HepG2 (cell line): ENCODE results near the gene TMED5. TPM values are rescaled to one million over a fixed set of nuclear protein-coding genes. Genes with fewer than 3 reads are reported as not detected.

Experiments
- ATAC-seq: fragments of 200-7000 bp; cut with Tn5 transposase; 3 replicates; pipeline ENCODE4 v1.9.1; 2020; ENCODE audit warnings: mild to moderate bottlenecking, moderate library complexity
- BruUV-seq: library from RNA; stranded (reverse); fragments of 400-500 nt; replicated peaks from 2 replicates; lab custom pipeline; 2021; lab: Mats Ljungman, UMichigan
- CTCF ChIA-PET: fragments of 300-600 bp; formaldehyde crosslinking; extraction: SDS; loops from one replicate; lab custom pipeline; 2021; ENCODE audit warnings: low total read pairs, inconsistent platforms, low intra/inter-chr PET ratio; lab: Yijun Ruan, JAX
- POLR2A ChIA-PET: fragments of 350-600 bp; sonication (Branson Sonifier 250); formaldehyde crosslinking; loops from one replicate; lab custom pipeline; 2020; ENCODE audit warnings: antibody characterized with exemption, inconsistent platforms; lab: Yijun Ruan, JAX
- DNase-seq: peaks from one replicate; pipeline ENCODE4 v3.0.0-alpha.2; 2015; ENCODE audit warnings: low spot score
- FAIRE-seq: peaks from 3 replicates; lab custom pipeline; 2011; peaks lifted over from hg19 to GRCh38; lab: Jason Lieb, UNC
- H2AFZ ChIP-seq: one replicate; pipeline ENCODE4 v1.6.1; 2011; ENCODE audit warnings: low read length, inconsistent platforms
- H3K27ac ChIP-seq: fragments of 300-600 bp; 3 replicates; pipeline ENCODE4 v1.8.0; 2011; ENCODE audit warnings: mixed run types, mild to moderate bottlenecking, mixed read lengths, low read length, inconsistent platforms; ENCODE audit not compliant: insufficient read depth; ENCODE audit errors: extremely low read length
- H3K27me3 ChIP-seq, 2 experiments: fragments of 200-600 bp in 1 of 2; 2 replicates in 1 of 2; 3 replicates in 1 of 2; pipeline versions ENCODE4 v1.6.0 to v1.8.0; 2011; ENCODE audit warnings: low read length in 2 of 2, mild to moderate bottlenecking in 2 of 2, moderate library complexity in 2 of 2, inconsistent platforms in 1 of 2; ENCODE audit not compliant: insufficient read depth in 2 of 2, control insufficient read depth in 1 of 2
- H3K36me3 ChIP-seq, 2 experiments: fragments of 200-600 bp in 1 of 2; replicated peaks in 1 of 2; 2 replicates in 1 of 2; 3 replicates in 1 of 2; pipeline versions ENCODE4 v1.5.1 to v1.8.0; 2011; ENCODE audit warnings: low read length in 2 of 2, inconsistent platforms in 1 of 2; ENCODE audit not compliant: insufficient read depth in 2 of 2, control insufficient read depth in 1 of 2
- H3K4me1 ChIP-seq: 2 replicates; pipeline ENCODE4 v1.5.1; 2012; ENCODE audit warnings: low read length, inconsistent platforms; ENCODE audit not compliant: insufficient read depth
- H3K4me2 ChIP-seq: 2 replicates; pipeline ENCODE4 v1.6.0; 2011; ENCODE audit warnings: low read depth, low read length, inconsistent platforms
- H3K4me3 ChIP-seq, 3 experiments: fragments of 200-600 bp in 1 of 3; sonication (generic), shearing (Covaris generic) in 1 of 3; replicated peaks in 1 of 3; 2 replicates each; pipeline ENCODE4 v1.5.1; 2011 to 2016; ENCODE audit warnings: low read length in 3 of 3, inconsistent platforms in 2 of 3, low read depth in 2 of 3, mild to moderate bottlenecking in 2 of 3, control low read depth in 1 of 3, mixed read lengths in 1 of 3; ENCODE audit not compliant: insufficient read depth in 1 of 3
- H3K79me2 ChIP-seq: one replicate; pipeline ENCODE4 v1.6.1; 2011; ENCODE audit warnings: low read length, inconsistent platforms; ENCODE audit not compliant: insufficient read depth
- H3K9ac ChIP-seq: 2 replicates; pipeline ENCODE4 v1.6.0; 2011; ENCODE audit warnings: mild to moderate bottlenecking, low read depth, low read length, inconsistent platforms; ENCODE audit not compliant: insufficient read depth
- H3K9me3 ChIP-seq: 2 replicates; pipeline ENCODE4 v1.5.1; 2012; ENCODE audit warnings: mild to moderate bottlenecking, low read length
- H4K20me1 ChIP-seq: 2 replicates; pipeline ENCODE4 v1.6.0; 2011; ENCODE audit warnings: inconsistent platforms, mild to moderate bottlenecking, low read length, moderate library complexity; ENCODE audit not compliant: insufficient read depth
- ARNT ChIP-seq: fragments of 450-650 bp; IDR thresholded peaks from 2 replicates; pipeline ENCODE4 v1.6.1; 2017
- ARNT2 ChIP-seq: sonication (generic); formaldehyde crosslinking; IDR thresholded peaks from 2 replicates; pipeline ENCODE4 v1.8.0; 2022; ENCODE audit warnings: mild to moderate bottlenecking, low read depth, missing genetic modification reagents, moderate library complexity
- FOXA1 ChIP-seq, 2 experiments: fragments of 450-650 bp in 1 of 2; sonication (generic) in 1 of 2; formaldehyde crosslinking in 1 of 2; IDR thresholded peaks; 2 replicates each; pipeline versions ENCODE4 v1.4.0 to v1.6.1; 2016 to 2020; ENCODE audit warnings: missing genetic modification reagents in 1 of 2
- GATAD1 ChIP-seq: IDR thresholded peaks from 2 replicates; pipeline ENCODE4 v1.6.1; 2016; ENCODE audit warnings: missing genetic modification reagents, missing compliant biosample characterization
- HDAC1 ChIP-seq: sonication (generic); formaldehyde crosslinking; IDR thresholded peaks from 2 replicates; pipeline ENCODE4 v1.5.1; 2020; ENCODE audit warnings: mild to moderate bottlenecking, missing genetic modification reagents
- HMG20A ChIP-seq: IDR thresholded peaks from 2 replicates; pipeline ENCODE4 v1.6.1; 2016; ENCODE audit warnings: borderline replicate concordance
- HMG20B ChIP-seq: conservative IDR thresholded peaks from 2 replicates; pipeline ENCODE4 v1.6.1; 2016; ENCODE audit warnings: missing genetic modification reagents, missing compliant biosample characterization
- HNF4A ChIP-seq: sonication (generic); formaldehyde crosslinking; IDR thresholded peaks from 2 replicates; pipeline ENCODE4 v1.4.0; 2020; ENCODE audit warnings: missing genetic modification reagents
- HNF4G ChIP-seq, 2 experiments: sonication (generic) in 1 of 2; formaldehyde crosslinking in 1 of 2; IDR thresholded peaks; 2 replicates each; pipeline versions ENCODE4 v1.4.0 to v1.6.1; 2011 to 2020; ENCODE audit warnings: borderline replicate concordance in 2 of 2, low read depth in 2 of 2, mild to moderate bottlenecking in 2 of 2, low read length in 1 of 2, missing genetic modification reagents in 1 of 2, moderate library complexity in 1 of 2
- NBN ChIP-seq: fragments of 450-650 bp; conservative IDR thresholded peaks from 2 replicates; pipeline ENCODE4 v1.6.1; 2017
- RCOR2 ChIP-seq: IDR thresholded peaks from 2 replicates; pipeline ENCODE4 v1.6.1; 2016; ENCODE audit warnings: missing biosample characterization, missing genetic modification reagents
- SRF ChIP-seq: IDR thresholded peaks from 2 replicates; pipeline ENCODE4 v1.6.1; 2011; ENCODE audit warnings: mild to moderate bottlenecking, low read depth, low read length, moderate library complexity
- ZBTB7A ChIP-seq: sonication (generic); formaldehyde crosslinking; IDR thresholded peaks from 2 replicates; pipeline ENCODE4 v1.8.0; 2022; ENCODE audit warnings: mild to moderate bottlenecking, missing genetic modification reagents
- ZNF207 ChIP-seq: fragments of 450-650 bp; IDR thresholded peaks from 2 replicates; pipeline ENCODE4 v1.6.1; 2016; ENCODE audit warnings: antibody characterized with exemption, borderline replicate concordance
- ZNF891 ChIP-seq: sonication (generic); formaldehyde crosslinking; IDR thresholded peaks from 2 replicates; pipeline ENCODE4 v1.5.0; 2020; ENCODE audit warnings: mild to moderate bottlenecking, missing genetic modification reagents
- WGBS: methylation state at CpG from one replicate; pipeline ENCODE4 v1.1.6; 2017; ENCODE audit warnings: low lambda C conversion rate; 5-methylcytosine and 5-hydroxymethylcytosine counted together
- in situ Hi-C: cut with HindIII; loops from 2 replicates; pipeline ENCODE4 v1.10.0; 2017; ENCODE audit warnings: low pct_unique_long_range_greater_than_20kb; ENCODE audit not compliant: extremely low pct_ligation_motif_present
- intact Hi-C: fragments of 100-400 bp; cut with micrococcal nuclease; formaldehyde crosslinking; loops from one replicate; pipeline ENCODE4 v1.10.0; 2022; ENCODE audit not compliant: unreplicated experiment
- polyA plus RNA-seq, 8 experiments: library from polyadenylated mRNA; depleted of rRNA in 3 of 8; stranded (reverse) in 7 of 8; unstranded in 1 of 8; fragments of >200 nt; fragmentation: Illumina TruSeq in 4 of 8; extraction: Trizol in 4 of 8; gene quantifications; 2 replicates each; pipeline versions ENCODE4 v1.2.1 to v1.2.3, GENCODE V29; 2011 to 2016; ENCODE audit warnings: low read depth in 4 of 8, missing spikeins in 1 of 8, mixed read lengths in 1 of 8; ENCODE audit not compliant: insufficient read depth in 1 of 8
- total RNA-seq, 5 experiments: library from RNA; depleted of rRNA; stranded (reverse); fragments of >200 nt; fragmentation: Illumina TruSeq; extraction: Trizol; gene quantifications; 2 replicates each; pipeline ENCODE4 v1.2.3, GENCODE V29; 2016; ENCODE audit warnings: low read depth in 1 of 5
- TF ChIP-seq, protein P1 (sequence below), 2 experiments: sonication (generic) in 1 of 2; formaldehyde crosslinking in 1 of 2; IDR thresholded peaks; 2 replicates each; pipeline versions ENCODE4 v1.4.0 to v1.6.1; 2016 to 2020; ENCODE audit warnings: borderline replicate concordance in 1 of 2, low read depth in 1 of 2, mild to moderate bottlenecking in 1 of 2, missing genetic modification reagents in 1 of 2

TMED5 gene
- total and polyA plus RNA-seq, 2 of the 13 experiments (the other 11 are each of a cell fraction or from before 2014, with no cell fraction given) = 58.1 to 99.0 TPM

DNA sequence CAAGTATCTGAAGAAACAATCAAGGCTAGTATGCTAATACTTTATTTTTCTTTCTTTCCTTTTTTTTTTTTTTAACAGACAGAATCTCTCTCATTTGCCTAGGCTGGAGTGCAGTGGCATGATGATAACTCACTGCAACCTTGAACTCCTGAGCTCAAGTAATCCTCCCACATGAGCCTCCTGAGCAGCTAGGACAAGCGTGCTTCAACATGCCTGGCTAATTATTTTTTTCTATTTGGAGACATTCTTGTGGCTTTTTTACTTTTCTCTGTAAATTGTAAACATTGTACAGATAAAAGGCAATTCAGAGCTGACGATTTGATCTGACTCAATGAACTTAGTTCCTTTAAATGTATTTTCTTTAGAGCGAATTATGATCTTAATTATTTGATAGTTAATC is 41.7 kb upstream of the TMED5 start:
- Histone ChIP-seq H3K9me3 (no peaks in the 10 kb centered on the region), H3K27ac (peak overlapping the region; percentile 71), H3K4me1 (peaks cover 28% of the 10 kb centered on the region), H3K4me2 (peak overlapping the region; percentile 43), H2AFZ (no peak overlapping the region), H4K20me1 (no peaks in the 10 kb centered on the region), H3K4me3 (no peak overlapping the region; a peak in 1 of 6 replicates), H3K79me2 (no peaks in the 10 kb centered on the region), H3K36me3 (0 out of 5 replicates have a peak, but pooled peaks cover 0 to 4% of the 10 kb centered on the region in 2 experiments), H3K27me3 (no peaks in the 10 kb centered on the region), H3K9ac (peak overlapping the region; percentile 2; the same call in 1 of the 2 replicates)
- peak; percentile 87 for DNase-seq
- ChIA-PET POLR2A (interaction anchor here (1.2 to 2.4 kb wide), 2 partner anchors 54 to 123 kb away, joined by 3 to 12 read pairs; partner anchors contain the start of gene DR1), CTCF (no interaction called here)
- no TSS peak for BruUV-seq
- intact Hi-C loops = no loop called here
- peak; percentile 91 for ATAC-seq
- FAIRE-seq = peak; percentile 88
- in situ Hi-C loops = no loop called here
- WGBS = 14% methylated on average over 3 of the region's 3 CpGs
- no peak for TF ChIP-seq ZNF207
- peak; percentile 69; the same call in 1 of the 2 replicates for TF ChIP-seq HMG20A (CRISPR knock-in tag)
- TF ChIP-seq HNF4A (CRISPR knock-in tag) = peak; percentile 89
- no peak for TF ChIP-seq ZNF891
- TF ChIP-seq GATAD1 (CRISPR knock-in tag) = 0 out of 2 replicates have a peak, but pooled peaks have one; percentile 23
- TF ChIP-seq HMG20B = no peak
- no peak for TF ChIP-seq NBN
- TF ChIP-seq RCOR2 (CRISPR knock-in tag) = peak; percentile 65
- TF ChIP-seq ARNT2 (CRISPR knock-in tag) = no peak
- no peak for TF ChIP-seq SRF
- peak; percentile 35; the same call in 1 of the 2 replicates for TF ChIP-seq HNF4G (IDR thresholded peaks at IDR 0.05; ENCODE audit: borderline replicate concordance, low read depth, low read length)
- TF ChIP-seq HNF4G (CRISPR knock-in tag; IDR thresholded peaks at IDR 0.05; ENCODE audit: borderline replicate concordance, low read depth) = no peak
- TF ChIP-seq, protein P1, sequence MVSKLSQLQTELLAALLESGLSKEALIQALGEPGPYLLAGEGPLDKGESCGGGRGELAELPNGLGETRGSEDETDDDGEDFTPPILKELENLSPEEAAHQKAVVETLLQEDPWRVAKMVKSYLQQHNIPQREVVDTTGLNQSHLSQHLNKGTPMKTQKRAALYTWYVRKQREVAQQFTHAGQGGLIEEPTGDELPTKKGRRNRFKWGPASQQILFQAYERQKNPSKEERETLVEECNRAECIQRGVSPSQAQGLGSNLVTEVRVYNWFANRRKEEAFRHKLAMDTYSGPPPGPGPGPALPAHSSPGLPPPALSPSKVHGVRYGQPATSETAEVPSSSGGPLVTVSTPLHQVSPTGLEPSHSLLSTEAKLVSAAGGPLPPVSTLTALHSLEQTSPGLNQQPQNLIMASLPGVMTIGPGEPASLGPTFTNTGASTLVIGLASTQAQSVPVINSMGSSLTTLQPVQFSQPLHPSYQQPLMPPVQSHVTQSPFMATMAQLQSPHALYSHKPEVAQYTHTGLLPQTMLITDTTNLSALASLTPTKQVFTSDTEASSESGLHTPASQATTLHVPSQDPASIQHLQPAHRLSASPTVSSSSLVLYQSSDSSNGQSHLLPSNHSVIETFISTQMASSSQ (IDR thresholded peaks at IDR 0.05; ENCODE audit: low read depth) = no peak
- TF ChIP-seq, protein P1 (CRISPR knock-in tag; IDR thresholded peaks at IDR 0.05; ENCODE audit: borderline replicate concordance) = no peak
- 0 out of 2 replicates have a peak, but pooled peaks have one; percentile 17 for TF ChIP-seq HDAC1 (CRISPR knock-in tag)
- TF ChIP-seq ZBTB7A (CRISPR knock-in tag) = no peak
- TF ChIP-seq FOXA1 (IDR thresholded peaks at IDR 0.05) = no peak
- peak; percentile 45; the same call in 1 of the 2 replicates for TF ChIP-seq FOXA1 (CRISPR knock-in tag; IDR thresholded peaks at IDR 0.05)
- no peak for TF ChIP-seq ARNT
